Panc1 (cell line): ENCODE measurements around the gene TSSC4. TPM values are rescaled to one million over a fixed set of nuclear protein-coding genes. Genes with fewer than 3 reads are reported as not detected.

Source experiments
- ATAC-seq: fragments of 200-7000 bp; cut with Tn5 transposase; 2 replicates; pipeline ENCODE4 v1.9.1; 2020; ENCODE audit warnings: mild to moderate bottlenecking, moderate library complexity
- BruUV-seq: library from RNA; stranded (reverse); fragments of 400-500 nt; replicated peaks from 2 replicates; lab custom pipeline; 2021; lab: Mats Ljungman, UMichigan
- CTCF ChIA-PET: fragments of 300-600 bp; sonication (Branson Sonifier 250); formaldehyde crosslinking; loops from one replicate; lab custom pipeline; 2022; ENCODE audit warnings: antibody characterized with exemption; lab: Charles Lee
- POLR2A ChIA-PET: fragments of 300-600 bp; sonication (Branson Sonifier 250); formaldehyde crosslinking; loops from one replicate; lab custom pipeline; 2022; ENCODE audit warnings: antibody characterized with exemption; lab: Charles Lee
- DNase-seq: peaks from one replicate; pipeline ENCODE4 v3.0.0-alpha.2; 2010; ENCODE audit warnings: low read depth, low spot score
- H3K27ac ChIP-seq: 2 replicates; pipeline ENCODE4 v1.5.1; 2011; ENCODE audit warnings: mild to moderate bottlenecking, low read length, inconsistent platforms
- H3K27me3 ChIP-seq: fragments of 200-500 bp; sonication (Bioruptor generic); 2 replicates; pipeline ENCODE4 v1.6.0; 2014; ENCODE audit warnings: low read length, inconsistent platforms; ENCODE audit not compliant: control insufficient read depth, insufficient read depth
- H3K36me3 ChIP-seq: fragments of 200-500 bp; sonication (Bioruptor generic); 2 replicates; pipeline ENCODE4 v1.5.1; 2014; ENCODE audit warnings: inconsistent platforms, mild to moderate bottlenecking, low read length, moderate library complexity; ENCODE audit not compliant: control insufficient read depth, insufficient read depth
- H3K4me1 ChIP-seq: 2 replicates; pipeline ENCODE4 v1.5.1; 2011; ENCODE audit warnings: inconsistent platforms, mild to moderate bottlenecking, low read length, moderate library complexity; ENCODE audit not compliant: control insufficient read depth, insufficient read depth
- H3K4me3 ChIP-seq, 2 experiments: 2 replicates each; pipeline ENCODE4 v1.5.1; 2011 to 2012; ENCODE audit warnings: low read depth in 2 of 2, low read length in 2 of 2, mild to moderate bottlenecking in 2 of 2, inconsistent platforms in 1 of 2, moderate library complexity in 1 of 2
- H3K9me3 ChIP-seq: fragments of 200-500 bp; sonication (Bioruptor generic); 2 replicates; pipeline ENCODE4 v1.5.1; 2014; ENCODE audit warnings: low read depth, mild to moderate bottlenecking, inconsistent platforms, low read length, moderate library complexity; ENCODE audit not compliant: control insufficient read depth, insufficient read depth
- POLR2AphosphoS5 ChIP-seq: IDR thresholded peaks from 2 replicates; pipeline ENCODE4 v1.6.1; 2012; ENCODE audit warnings: mild to moderate bottlenecking, low read depth, low read length, moderate library complexity
- REST ChIP-seq, 2 experiments: IDR thresholded peaks; 2 replicates each; pipeline ENCODE4 v1.6.1; 2011 to 2012; ENCODE audit warnings: low read depth in 2 of 2, control low read depth in 1 of 2, low read length in 1 of 2, mild to moderate bottlenecking in 1 of 2, moderate library complexity in 1 of 2; ENCODE audit not compliant: insufficient read depth in 1 of 2
- SIN3A ChIP-seq: IDR thresholded peaks from 2 replicates; pipeline ENCODE4 v1.6.1; 2012; ENCODE audit warnings: low read depth, mild to moderate bottlenecking, low read length, moderate library complexity, borderline replicate concordance; ENCODE audit not compliant: insufficient read depth
- TCF7L2 ChIP-seq: IDR thresholded peaks from 2 replicates; pipeline ENCODE4 v1.6.1; 2011; ENCODE audit warnings: mild to moderate bottlenecking, low read depth, low read length, inconsistent platforms
- in situ Hi-C: cut with HindIII; loops from 2 replicates; pipeline ENCODE4 v1.10.0; 2016; ENCODE audit warnings: low sequenced_read_pairs, low pct_unique_long_range_greater_than_20kb
- intact Hi-C: fragments of 100-400 bp; cut with micrococcal nuclease; formaldehyde crosslinking; loops from one replicate; pipeline ENCODE4 v1.10.0; 2022; ENCODE audit not compliant: unreplicated experiment
- total RNA-seq: library from RNA; stranded (reverse); gene quantifications from one replicate; pipeline ENCODE4 v1.2.1, GENCODE V29; 2021; ENCODE audit not compliant: unreplicated experiment
- TF ChIP-seq, protein P1 (sequence below): fragments of 450-650 bp; IDR thresholded peaks from 2 replicates; pipeline ENCODE4 v1.5.1; 2017; ENCODE audit warnings: mild to moderate bottlenecking

The TSSC4 gene
- total RNA-seq, 1 experiment from 2014 or later = 132 TPM

DNA sequence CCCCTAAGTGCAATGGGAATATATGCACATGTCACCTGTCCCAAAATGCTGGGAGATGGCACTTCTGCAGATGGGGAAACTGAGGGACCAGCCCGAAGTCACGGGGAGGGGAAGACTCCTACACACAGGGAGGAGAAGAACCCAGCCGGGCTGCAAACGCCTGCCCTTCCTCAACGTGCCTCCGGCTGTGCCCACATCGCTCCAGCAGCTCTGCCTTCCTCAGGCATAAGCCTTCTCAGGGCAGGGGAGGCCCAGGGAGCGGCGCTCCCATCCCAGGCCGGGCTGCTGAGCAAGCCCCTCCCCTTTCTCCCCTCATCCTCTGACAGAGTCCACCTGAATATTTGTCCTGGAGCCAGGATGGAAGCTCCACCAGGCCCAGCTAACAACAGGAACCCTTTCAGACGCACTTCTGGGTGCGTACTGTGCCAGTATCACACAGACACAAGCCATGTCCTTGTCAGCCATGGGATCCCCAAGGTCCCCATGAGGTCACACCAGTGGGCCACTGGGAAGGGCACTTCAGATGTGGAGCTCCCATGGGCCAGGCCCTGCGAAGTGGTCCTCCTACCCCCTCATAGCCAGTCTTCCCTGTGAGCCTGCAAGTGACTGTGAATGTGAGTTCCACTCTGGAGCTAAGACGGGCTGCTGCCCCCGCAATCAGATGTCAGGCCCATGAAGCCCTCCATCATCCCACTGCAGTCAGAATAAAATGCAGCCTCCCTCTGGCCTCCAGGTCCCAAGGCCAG is 25.9 kb upstream of the TSSC4 start:
- no TSS peak for BruUV-seq
- POLR2A ChIA-PET = no interaction called here
- Histone ChIP-seq H3K4me1 (peaks cover 5% of the 10 kb centered on the region), H3K27ac (no peak overlapping the region), H3K27me3 (no peaks in the 10 kb centered on the region; the same call in 1 of the 2 replicates), H3K4me3 (no peak overlapping the region), H3K36me3 (no peaks in the 10 kb centered on the region; the same call in 1 of the 2 replicates), H3K9me3 (no peaks in the 10 kb centered on the region)
- CTCF ChIA-PET = no interaction called here
- TF ChIP-seq REST (IDR thresholded peaks at IDR 0.05; ENCODE audit: insufficient read depth in 1 of 2, low read depth in 2 of 2, low read length in 1 of 2) (no peak), TCF7L2 (no peak)
- TF ChIP-seq, protein P1, sequence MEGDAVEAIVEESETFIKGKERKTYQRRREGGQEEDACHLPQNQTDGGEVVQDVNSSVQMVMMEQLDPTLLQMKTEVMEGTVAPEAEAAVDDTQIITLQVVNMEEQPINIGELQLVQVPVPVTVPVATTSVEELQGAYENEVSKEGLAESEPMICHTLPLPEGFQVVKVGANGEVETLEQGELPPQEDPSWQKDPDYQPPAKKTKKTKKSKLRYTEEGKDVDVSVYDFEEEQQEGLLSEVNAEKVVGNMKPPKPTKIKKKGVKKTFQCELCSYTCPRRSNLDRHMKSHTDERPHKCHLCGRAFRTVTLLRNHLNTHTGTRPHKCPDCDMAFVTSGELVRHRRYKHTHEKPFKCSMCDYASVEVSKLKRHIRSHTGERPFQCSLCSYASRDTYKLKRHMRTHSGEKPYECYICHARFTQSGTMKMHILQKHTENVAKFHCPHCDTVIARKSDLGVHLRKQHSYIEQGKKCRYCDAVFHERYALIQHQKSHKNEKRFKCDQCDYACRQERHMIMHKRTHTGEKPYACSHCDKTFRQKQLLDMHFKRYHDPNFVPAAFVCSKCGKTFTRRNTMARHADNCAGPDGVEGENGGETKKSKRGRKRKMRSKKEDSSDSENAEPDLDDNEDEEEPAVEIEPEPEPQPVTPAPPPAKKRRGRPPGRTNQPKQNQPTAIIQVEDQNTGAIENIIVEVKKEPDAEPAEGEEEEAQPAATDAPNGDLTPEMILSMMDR = no peak
- no peak for DNase-seq
- in situ Hi-C loops = no loop called here
- intact Hi-C loops = no loop called here
- no peak for ATAC-seq

DNA sequence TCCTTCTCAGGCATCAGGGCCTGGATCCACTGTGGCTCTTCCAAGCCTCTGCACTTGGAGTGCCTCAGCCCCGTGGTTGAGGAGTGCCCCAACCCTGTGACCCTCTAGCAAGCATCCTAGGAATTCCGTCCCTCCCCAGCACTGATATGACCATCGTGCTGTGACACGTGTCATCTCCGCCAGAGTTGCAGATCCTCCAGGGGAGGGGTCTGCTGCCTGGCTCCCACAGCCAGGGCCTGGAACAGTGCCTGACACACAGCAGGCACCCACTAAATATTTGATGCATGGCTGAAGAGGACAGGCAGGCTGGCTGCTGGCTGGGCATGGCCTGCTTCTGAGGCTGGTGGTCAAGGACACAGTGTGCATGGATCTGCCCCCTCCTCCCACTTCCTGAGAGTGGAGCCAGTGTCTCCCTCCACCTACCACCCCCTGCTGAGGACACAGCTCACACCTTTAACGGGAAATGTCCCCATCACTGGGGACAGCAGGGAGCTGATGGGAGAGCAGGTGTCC is 25.2 kb upstream of the TSSC4 start:
- in situ Hi-C loops = no loop called here
- no peak for TF ChIP-seq REST (IDR thresholded peaks at IDR 0.05; ENCODE audit: insufficient read depth in 1 of 2, low read depth in 2 of 2, low read length in 1 of 2)
- no peak for TF ChIP-seq POLR2AphosphoS5
- TF ChIP-seq SIN3A = no peak
- TF ChIP-seq TCF7L2 = no peak
- TF ChIP-seq, protein P1 = no peak
- H3K9me3 ChIP-seq = no peaks in the 10 kb centered on the region
- H3K4me1 ChIP-seq = peaks cover 10% of the 10 kb centered on the region
- BruUV-seq = no TSS peak
- ATAC-seq = no peak
- CTCF ChIA-PET = no interaction called here
- H3K4me3 ChIP-seq = no peak overlapping the region
- H3K27ac ChIP-seq = no peak overlapping the region
- DNase-seq = no peak
- no peaks in the 10 kb centered on the region; the same call in 1 of the 2 replicates for H3K27me3 ChIP-seq
- no peaks in the 10 kb centered on the region; the same call in 1 of the 2 replicates for H3K36me3 ChIP-seq
- POLR2A ChIA-PET = no interaction called here
- intact Hi-C loops = no loop called here
